Kidney (tissue), 14 donors: Measurements from ENCODE around the gene AKAP7. TPM values are rescaled to one million over a fixed set of nuclear protein-coding genes. Genes with fewer than 3 reads are reported as not detected.

Source experiments
- DNase-seq, 5 donors: peaks; one replicate each; pipeline ENCODE4 v3.0.0-alpha.2; 2013 to 2020
- FAIRE-seq: peaks from 2 replicates; lab custom pipeline; 2012; peaks lifted over from hg19 to GRCh38; lab: Jason Lieb, UNC
- H3K27ac ChIP-seq, 2 donors: one replicate each; pipeline ENCODE4 v1.7.0; 2013; ENCODE audit warnings: low read depth in 2 of 2, low read length in 2 of 2, inconsistent platforms in 1 of 2
- H3K27me3 ChIP-seq: one replicate; pipeline ENCODE4 v1.7.1; 2013; ENCODE audit warnings: low read length, inconsistent platforms; ENCODE audit not compliant: control insufficient read depth, insufficient read depth
- H3K36me3 ChIP-seq, 3 donors: one replicate each; pipeline versions ENCODE4 v1.7.0 to v1.7.1; 2013; ENCODE audit warnings: low read length in 3 of 3, control low read depth in 1 of 3, inconsistent platforms in 1 of 3; ENCODE audit not compliant: insufficient read depth in 3 of 3, control insufficient read depth in 2 of 3
- H3K4me1 ChIP-seq, 3 donors: one replicate each; pipeline versions ENCODE4 v1.7.0 to v1.7.1; 2013; ENCODE audit warnings: low read length in 3 of 3, inconsistent platforms in 1 of 3, low read depth in 1 of 3; ENCODE audit not compliant: control insufficient read depth in 2 of 3, insufficient read depth in 2 of 3
- H3K4me3 ChIP-seq, 3 donors: one replicate each; pipeline versions ENCODE4 v1.7.0 to v1.8.1; 2013; ENCODE audit warnings: low read length in 3 of 3, control low read depth in 1 of 3, inconsistent platforms in 1 of 3
- H3K9ac ChIP-seq, 3 donors: one replicate each; pipeline versions ENCODE4 v1.7.0 to v1.7.1; 2013; ENCODE audit warnings: low read length in 3 of 3, control low read depth in 1 of 3, inconsistent platforms in 1 of 3
- H3K9me3 ChIP-seq, 3 donors: one replicate each; pipeline versions ENCODE4 v1.7.0 to v1.7.1; 2013; ENCODE audit warnings: low read length in 3 of 3, control low read depth in 1 of 3, inconsistent platforms in 1 of 3; ENCODE audit not compliant: control insufficient read depth in 2 of 3, insufficient read depth in 1 of 3
- intact Hi-C: fragments of 100-400 bp; cut with DNase I; formaldehyde crosslinking; loops from one replicate; pipeline ENCODE4 v1.11.1; 2022
- polyA plus RNA-seq: library from polyadenylated mRNA; stranded (reverse); fragments of 350-450 nt; fragmentation: Illumina TruSeq; extraction: RNeasy Lipid Tissue Mini Kit (QIAGEN cat#74804); gene quantifications from one replicate; pipeline ENCODE4 v1.2.3, GENCODE V29; 2014; ENCODE audit warnings: low read depth, low replicate concordance; ENCODE audit not compliant: insufficient read depth
- total RNA-seq: library from RNA; stranded (reverse); fragmentation: NEBNext Ultra II Directional; extraction: Animal tissue kit (Norgen Biotek cat#: 25700); gene quantifications from one replicate; pipeline ENCODE4 v1.2.1, GENCODE V29; 2021
- TF ChIP-seq, protein P1 (sequence below): IDR thresholded peaks from 3 replicates; pipeline ENCODE4 v1.5.1; 2012; ENCODE audit warnings: mild to moderate bottlenecking, moderate library complexity, borderline replicate concordance; ENCODE audit not compliant: insufficient read depth; ENCODE audit errors: extremely low read depth
- donor health status: control.
- donor health status: control.
- donor health status: control.
- donor health status: control.
- donor health status: control.
- donor health status: DM: yes; HTN: yes; CAD: no.
- donor health status: Normal renal cell carcinoma (clear cell type).

AKAP7 gene
- total and polyA plus RNA-seq, 2 donors from 2014 or later: 7.9 to 12.0 TPM

DNA sequence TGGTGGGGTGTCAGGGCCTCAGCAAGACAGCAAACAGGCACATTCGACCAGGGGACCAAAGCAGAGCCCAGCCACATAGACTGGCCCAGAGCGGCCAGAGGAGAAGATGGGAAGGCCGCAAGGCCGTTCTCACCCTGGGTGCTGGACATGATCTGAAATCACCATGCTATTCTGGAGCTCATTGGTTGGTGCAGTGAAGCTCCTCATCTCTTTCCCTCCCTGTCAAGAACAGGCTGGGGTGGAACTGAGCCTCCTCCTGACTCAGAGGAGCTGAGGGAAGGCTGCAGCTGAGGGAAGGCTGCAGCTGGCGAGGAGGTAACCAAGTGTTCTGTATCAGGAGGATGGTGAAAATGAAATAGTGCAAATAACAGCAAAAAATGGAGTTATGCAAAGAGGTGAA is 80.0 kb downstream of the AKAP7 start:
- FAIRE-seq (no peak), DNase-seq (no peak)
- Histone ChIP-seq H3K27me3 (no peaks in the 10 kb centered on the region), H3K4me1 (no peaks in the 10 kb centered on the region), H3K27ac (no peak overlapping the region), H3K36me3 (no peaks in the 10 kb centered on the region), H3K9me3 (no peaks in the 10 kb centered on the region), H3K4me3 (no peak overlapping the region), H3K9ac (no peak overlapping the region)
- TF ChIP-seq, protein P1, sequence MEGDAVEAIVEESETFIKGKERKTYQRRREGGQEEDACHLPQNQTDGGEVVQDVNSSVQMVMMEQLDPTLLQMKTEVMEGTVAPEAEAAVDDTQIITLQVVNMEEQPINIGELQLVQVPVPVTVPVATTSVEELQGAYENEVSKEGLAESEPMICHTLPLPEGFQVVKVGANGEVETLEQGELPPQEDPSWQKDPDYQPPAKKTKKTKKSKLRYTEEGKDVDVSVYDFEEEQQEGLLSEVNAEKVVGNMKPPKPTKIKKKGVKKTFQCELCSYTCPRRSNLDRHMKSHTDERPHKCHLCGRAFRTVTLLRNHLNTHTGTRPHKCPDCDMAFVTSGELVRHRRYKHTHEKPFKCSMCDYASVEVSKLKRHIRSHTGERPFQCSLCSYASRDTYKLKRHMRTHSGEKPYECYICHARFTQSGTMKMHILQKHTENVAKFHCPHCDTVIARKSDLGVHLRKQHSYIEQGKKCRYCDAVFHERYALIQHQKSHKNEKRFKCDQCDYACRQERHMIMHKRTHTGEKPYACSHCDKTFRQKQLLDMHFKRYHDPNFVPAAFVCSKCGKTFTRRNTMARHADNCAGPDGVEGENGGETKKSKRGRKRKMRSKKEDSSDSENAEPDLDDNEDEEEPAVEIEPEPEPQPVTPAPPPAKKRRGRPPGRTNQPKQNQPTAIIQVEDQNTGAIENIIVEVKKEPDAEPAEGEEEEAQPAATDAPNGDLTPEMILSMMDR: no peak
- intact Hi-C loops: no loop called here

DNA sequence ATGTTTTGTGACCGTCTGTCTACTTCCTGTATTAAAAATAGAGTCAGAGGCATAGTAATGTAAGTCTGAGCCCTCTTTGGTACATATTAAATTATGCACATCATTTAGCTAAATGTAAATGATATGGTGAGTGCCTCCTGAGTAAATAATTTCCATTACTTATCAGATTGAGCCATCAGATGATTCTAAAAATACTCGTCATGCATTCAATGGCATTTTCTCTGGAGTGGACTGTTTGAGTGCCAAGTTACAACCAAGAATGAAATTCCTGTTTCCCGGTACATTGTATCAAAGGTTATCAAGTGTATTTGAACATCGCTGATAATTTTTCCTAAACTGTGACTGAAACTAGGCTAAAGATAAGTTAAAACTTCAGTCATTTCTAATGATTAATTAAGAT is 81.0 kb downstream of the AKAP7 start:
- no peaks in the 10 kb centered on the region for H3K36me3 ChIP-seq
- TF ChIP-seq, protein P1: no peak
- no peak overlapping the region for H3K9ac ChIP-seq
- no peaks in the 10 kb centered on the region for H3K9me3 ChIP-seq
- H3K4me1 ChIP-seq: no peaks in the 10 kb centered on the region
- intact Hi-C loops: no loop called here
- no peak for DNase-seq
- peak; percentile 41 for FAIRE-seq
- no peaks in the 10 kb centered on the region for H3K27me3 ChIP-seq
- H3K4me3 ChIP-seq: no peak overlapping the region
- H3K27ac ChIP-seq: no peak overlapping the region

DNA sequence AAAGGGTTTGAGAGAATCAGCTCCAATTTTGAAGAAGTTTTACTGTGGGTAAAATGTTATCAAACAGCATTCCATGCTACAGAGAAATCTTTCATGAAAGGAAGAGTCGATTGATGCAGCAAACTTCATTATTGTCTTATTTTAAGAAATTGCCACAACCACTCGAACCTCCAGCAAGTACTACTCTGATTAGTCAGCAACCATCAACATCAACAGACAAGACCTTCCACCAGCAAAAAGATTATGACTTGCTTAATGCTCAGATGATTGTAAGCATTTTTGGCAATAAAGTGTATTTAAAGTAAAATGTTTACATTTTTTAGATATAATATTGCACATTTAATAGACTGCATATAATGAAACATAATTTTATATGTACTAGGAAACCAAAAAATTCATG is 87.5 kb downstream of the AKAP7 start:
- TF ChIP-seq, protein P1: no peak
- Histone ChIP-seq H3K4me1 (no peaks in the 10 kb centered on the region), H3K4me3 (no peak overlapping the region), H3K9ac (no peak overlapping the region), H3K9me3 (no peaks in the 10 kb centered on the region), H3K36me3 (no peaks in the 10 kb centered on the region), H3K27me3 (no peaks in the 10 kb centered on the region), H3K27ac (no peak overlapping the region)
- no peak for FAIRE-seq
- DNase-seq: no peak
- intact Hi-C loops: no loop called here

DNA sequence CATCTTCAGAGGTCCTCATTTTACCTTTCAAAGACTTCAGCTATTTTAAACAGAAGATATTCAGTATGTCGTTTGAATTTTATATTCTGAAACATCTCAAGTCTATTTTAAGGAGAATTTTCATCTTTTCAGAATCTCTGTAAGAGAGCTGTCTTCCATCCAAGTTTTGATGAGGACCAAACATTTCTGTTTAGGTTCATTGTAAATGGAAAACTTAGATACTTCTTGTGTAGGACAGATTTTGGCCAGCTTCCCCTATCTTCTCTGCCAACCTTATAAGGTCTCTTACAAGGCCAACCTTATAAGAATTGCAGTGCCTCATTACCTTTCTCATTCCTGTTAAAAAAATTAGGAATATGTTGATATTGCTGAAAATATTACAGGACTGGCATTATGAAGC is 88.1 kb downstream of the AKAP7 start:
- no peaks in the 10 kb centered on the region for H3K36me3 ChIP-seq
- intact Hi-C loops: no loop called here
- no peaks in the 10 kb centered on the region for H3K4me1 ChIP-seq
- FAIRE-seq: no peak
- TF ChIP-seq, protein P1: no peak
- no peaks in the 10 kb centered on the region for H3K9me3 ChIP-seq
- H3K9ac ChIP-seq: no peak overlapping the region
- DNase-seq: no peak
- no peak overlapping the region for H3K27ac ChIP-seq
- no peaks in the 10 kb centered on the region for H3K27me3 ChIP-seq
- no peak overlapping the region for H3K4me3 ChIP-seq
